Right kidney (tissue), 1 donor: ENCODE data around the gene PCNX2.

Experiments used
- DNase-seq: peaks from one replicate; pipeline ENCODE4 v3.0.0-alpha.2; 2016

The PCNX2 gene

DNA sequence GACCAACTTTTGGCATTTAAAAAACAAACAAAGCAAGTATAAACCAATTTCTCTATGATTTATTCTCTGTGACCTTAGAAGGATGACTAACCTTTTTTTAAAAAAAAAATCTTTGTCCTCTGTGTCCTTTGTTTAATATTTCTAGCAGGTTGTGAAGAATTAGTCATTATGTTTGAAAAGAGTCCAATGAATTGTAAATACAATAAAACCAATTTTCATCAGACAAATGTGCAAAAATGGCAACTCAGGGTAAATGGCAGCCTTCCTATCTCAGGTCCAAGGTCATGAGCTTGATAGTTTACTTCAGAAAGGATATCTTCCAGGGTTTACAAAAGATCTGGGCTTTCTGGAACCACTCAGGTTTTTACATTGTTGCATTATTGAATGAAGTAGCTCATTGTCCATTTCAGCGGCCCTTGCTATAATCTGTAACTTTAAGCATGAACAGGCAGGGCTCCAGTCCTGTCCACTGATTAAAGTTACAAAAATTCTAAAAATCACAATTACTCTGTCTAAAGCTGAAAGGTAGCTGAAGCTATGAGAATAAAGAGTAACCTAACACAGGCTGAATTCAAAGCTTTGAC is 20.3 kb upstream of the PCNX2 start:
- DNase-seq, result no peak

DNA sequence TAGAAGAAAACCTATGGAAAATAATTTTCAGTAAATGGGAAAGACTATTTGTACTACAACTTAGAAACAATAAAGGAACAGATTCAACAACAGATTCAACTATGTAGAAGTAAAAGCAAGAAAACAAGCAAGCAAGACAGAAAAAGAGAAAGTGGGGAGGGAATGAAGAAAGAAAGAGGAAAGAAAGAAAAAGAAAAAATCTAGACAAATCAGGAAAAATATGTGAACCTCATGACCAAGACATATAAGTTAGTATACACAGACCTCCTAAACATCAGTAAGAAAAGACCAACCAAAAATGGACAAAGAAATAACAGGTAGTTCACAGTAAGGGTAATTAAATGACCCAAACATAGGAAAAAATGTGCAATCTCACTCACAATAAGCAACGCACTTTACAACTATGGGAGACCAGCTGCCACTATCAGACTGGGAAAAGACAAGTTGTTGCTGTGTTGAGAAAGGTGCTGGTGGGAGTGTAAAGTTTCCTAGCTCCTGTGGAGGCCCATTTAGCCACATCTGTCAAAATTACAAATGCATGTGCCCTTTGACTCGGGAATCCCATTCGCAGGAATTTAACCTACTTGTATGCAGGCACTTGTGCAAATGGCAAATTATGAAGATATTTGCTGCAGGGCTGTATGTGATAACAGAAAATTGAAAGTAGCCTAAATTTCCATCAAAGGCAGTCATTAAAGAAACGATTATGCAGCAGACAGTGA is 18.1 kb upstream of the PCNX2 start:
- no peak for DNase-seq

DNA sequence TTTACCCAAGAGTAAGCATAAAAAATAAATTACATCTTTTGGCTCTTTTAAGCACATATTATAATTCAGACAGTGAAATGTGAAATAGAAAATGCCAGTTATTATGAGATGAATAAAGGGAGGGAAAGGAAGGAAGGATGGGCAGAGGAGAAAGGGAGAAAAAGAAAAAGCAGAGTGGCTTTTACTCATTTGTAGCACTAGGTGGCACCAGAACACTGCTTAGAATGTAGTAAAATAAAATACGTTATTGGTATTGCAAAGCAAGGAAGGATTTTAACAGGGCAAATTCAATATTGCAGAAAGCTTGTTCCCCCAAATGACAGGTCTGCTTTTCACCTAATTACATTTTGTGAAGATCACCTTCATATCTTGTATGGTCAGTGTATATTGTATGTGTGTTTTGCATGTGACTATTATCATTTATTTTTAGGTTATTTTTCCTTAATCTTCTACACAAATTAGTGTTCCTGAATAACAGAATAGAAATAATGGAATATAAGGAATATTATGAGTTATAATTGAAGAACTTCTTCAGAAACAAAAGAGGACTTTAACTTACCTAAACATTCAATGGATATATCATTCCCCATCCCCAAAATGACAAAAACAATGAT is 9.1 kb upstream of the PCNX2 start:
- DNase-seq, result no peak

DNA sequence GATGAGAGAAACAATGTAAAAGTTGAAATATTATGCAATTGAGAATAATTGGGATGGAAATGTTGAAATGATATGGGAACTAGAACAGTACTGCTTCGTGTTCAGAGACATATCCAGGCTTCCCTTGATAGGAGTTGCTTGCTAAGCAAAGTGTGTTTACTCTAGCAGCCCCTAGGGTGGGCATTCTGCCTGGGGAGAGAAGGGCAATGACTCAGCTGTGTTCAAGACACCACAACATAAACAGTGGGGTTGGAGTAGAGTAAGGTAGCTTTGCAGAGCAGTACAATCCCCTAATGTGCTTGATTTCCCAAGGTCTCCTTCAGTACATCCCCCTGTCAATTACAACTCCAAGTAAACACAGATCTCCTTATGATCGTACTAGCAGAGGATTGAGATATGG is 4.8 kb upstream of the PCNX2 start:
- no peak for DNase-seq

DNA sequence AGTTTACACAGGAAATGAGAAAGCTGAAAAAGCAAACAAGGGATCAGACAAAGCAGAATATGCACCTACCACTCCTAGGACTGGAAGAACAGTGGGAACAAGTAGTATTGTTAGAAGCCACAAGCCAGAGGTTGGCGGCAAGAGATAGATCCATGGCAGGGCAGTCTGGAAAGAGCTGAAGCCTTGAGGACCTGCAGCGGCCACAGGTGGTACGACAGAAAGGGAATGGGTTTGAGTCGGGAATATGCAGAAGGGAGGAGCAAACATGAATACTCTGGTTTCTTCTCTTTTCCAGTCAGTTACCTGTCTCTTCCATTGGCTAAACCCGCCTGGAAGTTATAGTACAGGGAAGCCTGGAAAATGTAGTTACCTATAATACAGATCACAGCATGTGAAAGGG is 3.9 kb upstream of the PCNX2 start:
- no peak for DNase-seq

DNA sequence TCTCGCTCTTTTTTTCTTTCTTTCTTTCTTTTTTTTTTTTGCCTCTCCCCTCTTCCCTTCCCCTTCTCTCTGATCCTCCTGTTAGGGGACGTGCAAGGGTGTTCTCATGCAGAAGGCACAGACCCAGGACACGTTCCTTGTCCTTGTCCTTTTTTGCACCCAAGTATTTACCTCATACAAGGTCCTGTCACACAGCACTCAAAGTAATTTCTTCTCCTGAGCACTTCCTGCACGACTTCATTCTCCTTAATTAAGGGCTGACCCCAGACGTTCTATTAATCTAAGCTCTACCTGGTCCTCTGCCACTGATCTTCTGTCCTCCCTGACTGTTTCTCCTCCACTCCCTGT is 424 bp upstream of the PCNX2 start:
- no peak for DNase-seq

DNA sequence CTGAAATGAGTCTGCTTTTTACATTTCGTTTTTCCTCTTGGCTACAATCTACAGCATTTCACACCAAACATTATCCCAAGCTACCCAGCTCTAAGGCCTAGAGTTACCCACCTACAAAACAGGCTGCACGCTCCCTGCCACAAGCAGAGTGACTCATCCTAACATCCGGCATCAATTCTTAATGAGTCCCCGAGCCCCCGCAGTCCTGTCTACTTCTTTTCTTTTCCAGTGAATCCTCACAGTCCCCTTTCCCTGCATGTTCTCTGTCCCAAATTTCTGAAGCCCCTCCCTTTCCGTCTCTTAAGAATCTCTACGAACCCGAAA is 650 bp downstream of the PCNX2 start:
- DNase-seq, result no peak

DNA sequence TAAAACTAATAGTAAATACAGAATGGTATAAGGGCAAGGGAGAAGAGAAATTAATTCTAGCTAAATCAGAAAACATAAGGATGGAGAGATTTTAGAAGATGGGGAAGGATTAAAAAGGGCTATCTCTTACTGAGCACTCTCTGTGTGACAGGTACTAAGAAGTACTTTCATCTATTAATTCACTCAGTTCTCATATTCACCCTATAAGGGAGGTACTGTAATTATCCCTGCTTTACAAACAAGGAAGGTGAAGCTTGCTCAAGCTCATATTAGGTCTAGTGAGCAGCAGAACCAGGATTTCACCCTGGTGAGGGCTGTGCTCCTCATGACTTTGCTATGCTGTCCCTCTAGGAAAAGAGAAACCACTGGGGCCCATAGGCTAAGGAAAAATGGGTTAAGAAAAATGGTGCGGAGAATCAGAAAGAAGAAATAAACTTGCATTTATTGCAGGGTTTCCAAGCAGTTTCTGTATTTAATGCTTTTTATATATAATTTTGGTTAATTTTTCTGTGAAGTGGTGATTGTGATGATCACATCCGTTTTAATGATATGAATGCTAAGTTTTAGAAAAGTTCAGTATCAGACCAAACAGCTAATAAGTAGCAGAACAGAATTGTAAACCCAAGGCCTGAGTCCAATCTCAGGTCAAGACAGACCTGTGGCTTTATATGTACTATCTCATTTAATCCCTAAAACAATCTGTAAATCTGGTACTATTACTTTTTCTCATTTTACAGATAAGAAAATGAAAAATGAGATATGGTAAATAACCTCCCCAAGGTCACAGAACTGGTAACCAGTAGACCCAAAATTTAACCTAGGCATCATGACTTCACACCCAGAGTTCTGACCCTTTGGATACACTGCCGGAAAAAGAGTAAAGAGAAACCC is 1.7 kb downstream of the PCNX2 start:
- no peak for DNase-seq

DNA sequence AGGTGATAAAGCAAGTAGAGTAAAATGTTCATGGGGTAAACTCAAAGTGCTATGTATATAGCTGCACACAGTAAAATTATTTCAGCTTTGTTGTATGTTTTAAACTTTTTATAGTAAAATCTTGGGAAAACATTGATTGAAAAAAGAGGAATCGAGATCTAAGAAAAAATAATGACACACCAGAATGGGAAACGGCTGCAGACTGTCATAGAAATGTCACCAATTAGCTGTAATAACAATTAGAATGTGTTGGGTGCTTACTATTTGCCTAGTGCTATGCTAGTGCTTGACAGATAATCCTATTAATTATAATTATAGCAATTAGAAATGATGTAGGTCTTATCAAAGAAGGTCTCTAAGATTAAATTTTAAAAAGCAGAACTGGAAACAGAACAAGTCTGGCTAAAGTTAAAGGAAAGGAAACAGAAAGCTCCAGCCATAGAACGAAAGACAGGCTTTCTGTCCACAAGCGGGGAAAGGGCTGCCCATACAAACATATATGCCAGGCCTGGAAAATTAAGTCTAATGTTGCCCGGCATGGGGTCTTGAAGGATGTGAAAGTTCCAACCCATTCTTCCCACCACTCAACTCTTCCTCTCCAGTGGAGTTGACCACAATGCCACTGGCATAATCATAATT is 5.0 kb downstream of the PCNX2 start:
- DNase-seq, result no peak

DNA sequence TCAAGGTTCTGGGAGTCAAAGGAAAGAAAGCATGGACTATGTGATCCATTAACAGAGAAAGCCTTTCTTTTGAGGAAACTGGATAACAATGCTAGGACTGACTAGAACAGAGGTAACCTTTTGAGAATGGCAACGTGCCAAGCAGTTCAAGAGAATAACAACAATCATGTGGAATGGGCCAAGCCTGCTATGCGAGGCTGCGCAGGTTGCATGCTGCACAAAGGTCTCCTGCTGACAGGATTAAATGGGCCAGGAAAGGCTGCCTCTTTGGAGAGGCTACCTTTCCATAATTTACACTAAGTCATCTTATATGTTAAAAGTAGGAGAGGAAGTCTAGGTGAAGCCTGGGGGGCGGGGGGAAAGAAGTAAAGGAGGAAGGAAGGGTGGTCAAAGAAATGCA is 5.8 kb downstream of the PCNX2 start:
- DNase-seq, result no peak

DNA sequence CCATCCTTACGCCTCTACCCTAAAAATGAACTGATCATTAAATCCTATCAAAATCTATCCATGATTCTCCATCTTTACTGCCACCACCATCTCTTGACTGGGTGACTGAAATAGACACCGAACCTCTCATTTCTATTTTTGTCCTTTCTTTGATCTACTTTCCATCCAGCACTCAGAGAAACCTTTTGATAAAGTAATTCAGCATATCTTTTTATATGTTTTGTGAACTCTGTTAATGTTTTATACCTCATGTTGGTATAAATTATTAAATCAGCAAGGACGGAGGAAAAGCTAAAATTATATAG is 13.0 kb downstream of the PCNX2 start:
- DNase-seq, result no peak

DNA sequence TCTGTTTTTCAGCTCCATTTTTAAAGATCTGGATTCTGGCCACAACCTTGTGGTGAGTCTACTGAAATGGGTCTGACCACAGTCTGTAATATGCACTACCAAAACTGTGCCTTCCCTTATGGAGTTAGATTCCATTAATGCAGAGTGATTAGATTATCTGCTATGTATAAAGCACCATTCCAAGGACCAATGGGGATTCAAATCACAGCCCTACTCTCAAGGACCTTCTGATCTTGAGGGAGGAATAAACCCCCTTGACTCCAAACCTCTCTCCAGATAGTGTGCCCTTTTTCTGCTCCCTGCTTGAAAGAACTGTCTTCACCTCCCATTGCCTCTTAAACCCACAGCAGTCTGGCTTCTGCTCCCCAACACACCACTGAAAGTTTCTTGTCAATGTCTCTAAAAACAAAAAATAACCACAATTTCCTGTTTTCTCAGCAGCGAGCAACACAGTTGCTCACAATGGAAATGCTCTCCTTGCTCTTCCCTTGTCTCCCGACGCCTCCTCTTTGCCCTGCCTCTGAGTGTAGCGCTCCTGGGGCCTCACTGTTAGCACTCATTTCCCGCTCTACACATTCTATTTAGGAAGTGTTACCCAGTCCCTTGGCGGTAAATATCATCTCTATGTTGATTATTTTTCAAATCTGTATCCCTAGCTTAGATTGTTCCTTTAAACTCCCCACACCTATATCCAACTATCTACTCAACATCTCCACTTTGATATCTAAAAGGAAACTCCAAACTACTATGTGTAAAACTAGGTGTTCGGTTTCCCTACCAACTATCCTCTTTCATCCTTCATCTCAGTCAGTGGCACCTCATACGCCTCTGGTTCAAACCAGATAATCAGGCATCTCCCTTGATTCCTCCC is 13.6 kb downstream of the PCNX2 start:
- DNase-seq, result no peak

DNA sequence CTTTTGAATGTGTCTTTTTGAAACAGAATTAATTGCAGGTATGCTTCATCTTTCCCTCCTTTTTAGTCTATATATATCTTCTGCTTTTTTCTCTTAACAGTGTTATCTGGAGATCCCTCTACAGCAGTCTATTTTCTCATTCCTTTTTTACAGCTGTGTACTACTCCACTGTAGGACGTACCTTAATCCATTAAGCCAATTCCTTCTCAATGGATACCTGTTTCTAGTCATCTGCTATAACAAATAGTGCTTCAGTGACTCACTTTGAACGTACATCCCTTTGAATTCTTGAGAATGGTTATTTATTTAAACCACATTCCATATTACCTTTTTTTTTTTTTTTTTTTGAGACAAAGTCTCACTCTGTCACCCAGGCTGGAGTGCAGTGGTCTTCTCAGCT is 15.6 kb downstream of the PCNX2 start:
- no peak for DNase-seq

DNA sequence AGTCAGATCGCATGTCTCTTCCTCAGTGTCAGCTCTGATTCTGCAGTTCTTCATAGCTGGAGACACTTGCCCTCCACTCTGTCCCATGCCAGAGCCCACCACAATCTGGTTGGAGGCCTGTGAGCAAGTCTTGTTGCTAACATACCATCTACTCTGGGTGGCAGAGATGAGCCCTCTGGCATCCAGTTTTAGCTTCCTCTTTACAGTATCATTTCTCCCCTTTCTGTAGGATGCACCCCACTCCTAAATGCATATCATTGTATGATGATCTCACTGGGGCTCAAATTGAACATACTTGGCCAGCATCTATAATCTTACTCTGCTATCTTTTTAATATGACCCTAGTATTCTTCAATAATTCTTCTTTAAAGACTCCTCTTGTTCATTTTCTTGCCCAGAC is 16.9 kb downstream of the PCNX2 start:
- DNase-seq, result no peak

DNA sequence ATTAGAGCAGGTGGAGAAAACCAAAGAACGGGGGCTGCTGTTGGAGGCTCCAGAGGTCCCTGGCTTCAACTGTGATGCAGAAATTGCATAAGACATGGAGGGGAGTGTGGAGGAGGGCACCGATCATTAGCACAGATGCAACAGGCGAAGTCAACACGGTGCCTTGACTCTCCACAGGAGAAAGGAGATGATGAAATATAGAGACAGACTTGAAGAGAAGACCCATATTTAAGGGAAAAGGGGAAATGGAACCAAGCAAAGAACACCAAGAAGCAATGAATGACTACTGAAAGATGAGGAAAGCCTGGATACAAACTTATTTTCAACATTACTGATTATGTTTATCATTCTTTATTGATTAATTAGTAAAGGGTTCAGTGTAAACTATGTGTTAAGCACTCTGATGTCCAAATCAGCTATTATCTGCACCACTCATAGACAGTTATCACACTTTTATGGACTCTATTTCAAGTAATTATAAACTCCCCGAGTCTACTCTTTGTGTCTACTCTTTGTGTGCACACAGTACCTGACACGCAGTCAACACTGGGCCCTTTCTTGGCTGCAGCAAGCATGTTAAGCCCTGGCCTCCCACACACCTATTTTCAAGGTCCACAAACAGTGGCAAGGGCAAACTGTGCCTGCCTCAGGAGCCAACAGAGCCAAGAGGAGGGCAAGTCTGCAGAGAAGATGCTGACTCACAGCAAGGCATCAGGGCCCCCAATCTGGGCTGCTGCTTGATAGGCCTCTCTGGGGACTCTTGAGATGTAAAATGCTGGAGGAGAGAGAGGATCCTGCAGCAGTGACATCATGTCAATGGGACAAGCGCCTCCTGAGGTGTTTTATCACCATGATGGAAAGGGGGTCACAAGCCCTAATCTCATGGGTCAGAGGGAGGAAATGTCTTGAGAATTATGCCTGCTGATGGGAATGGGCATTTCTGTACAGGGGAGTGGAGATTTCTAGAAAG is 17.6 kb downstream of the PCNX2 start:
- DNase-seq, result no peak

DNA sequence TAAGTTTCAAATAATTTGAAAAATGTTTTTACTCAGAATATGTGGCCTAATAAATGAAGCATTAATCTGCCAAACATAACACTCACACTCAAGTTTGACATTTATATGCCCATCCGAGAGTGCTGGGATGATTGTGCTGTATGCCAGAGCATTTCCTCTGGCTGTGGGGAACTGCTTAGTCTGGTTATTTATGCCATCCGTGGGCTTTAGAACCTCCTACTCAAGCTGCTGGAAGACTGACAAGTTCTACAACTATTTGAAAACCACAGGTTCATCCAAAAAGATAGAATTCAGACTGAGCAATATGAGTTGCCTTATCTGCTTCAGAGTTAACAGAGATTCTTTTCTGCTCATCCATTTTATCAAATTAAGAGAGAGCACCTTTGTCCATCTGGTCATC is 25.9 kb downstream of the PCNX2 start:
- no peak for DNase-seq

DNA sequence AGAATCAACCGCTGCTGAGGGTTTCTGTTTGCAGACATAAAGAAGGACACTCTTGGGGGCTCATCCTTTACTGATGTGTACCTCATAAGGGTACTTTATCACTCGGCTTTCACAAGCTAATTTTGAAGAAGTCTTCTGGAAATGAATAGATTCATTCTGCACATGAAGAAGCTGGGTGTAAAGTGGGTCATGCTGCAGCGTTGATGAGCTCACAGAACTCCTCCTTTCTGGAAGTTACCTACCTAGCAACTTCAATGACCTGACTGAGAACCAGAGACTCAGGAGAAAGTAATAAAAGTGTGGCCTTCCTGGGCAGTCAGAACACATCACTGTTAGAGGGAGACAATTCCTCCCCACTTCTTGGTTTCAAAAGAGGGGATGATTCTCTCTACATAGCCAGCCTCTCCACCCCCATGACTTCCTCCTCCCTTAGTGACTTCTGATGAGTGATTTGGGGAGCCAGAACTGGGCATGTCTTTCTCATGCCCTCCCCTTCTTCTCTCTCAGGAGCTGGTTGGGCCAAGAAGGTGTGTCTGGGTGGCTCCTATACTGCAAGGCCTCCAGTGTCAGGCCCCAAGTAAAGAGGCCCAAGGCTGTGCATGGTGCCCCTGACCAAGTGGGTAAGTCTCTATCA is 27.0 kb downstream of the PCNX2 start:
- no peak for DNase-seq

DNA sequence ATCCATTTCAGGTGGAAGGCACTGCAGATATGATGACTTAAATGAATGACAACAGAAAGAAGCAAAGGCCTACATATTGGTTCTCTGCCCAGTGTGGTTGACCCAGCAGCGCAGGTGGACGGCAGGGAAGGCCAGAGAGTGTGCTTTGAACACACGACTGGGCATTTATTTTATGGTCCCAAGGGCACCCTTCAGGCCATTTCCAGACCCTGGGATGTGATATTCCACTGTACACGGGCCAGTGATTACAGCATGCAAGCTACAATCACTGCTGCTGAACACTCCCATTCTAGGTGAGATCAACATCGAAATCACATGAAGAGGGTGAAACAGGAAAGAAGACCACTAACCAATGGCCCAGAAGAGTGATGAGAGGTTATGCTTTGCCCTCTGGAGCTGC is 33.8 kb downstream of the PCNX2 start:
- DNase-seq, result no peak

DNA sequence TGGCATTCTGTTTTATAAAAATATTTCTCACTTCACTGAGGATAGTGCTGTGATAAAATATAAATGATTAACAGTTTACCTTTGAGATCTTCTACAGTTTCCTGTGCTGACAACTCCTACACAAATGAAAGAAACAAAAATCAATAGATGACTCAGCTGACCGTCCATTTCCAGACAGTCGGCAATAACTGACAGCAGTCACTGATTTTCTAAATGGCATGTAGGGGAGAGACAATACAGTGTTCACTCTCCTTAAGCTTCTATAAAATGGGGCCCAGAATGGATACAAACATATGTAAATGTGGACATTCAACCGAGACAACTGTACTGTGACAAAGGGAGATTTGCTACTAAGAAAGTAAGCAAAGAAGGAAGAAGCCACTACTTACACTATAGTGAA is 34.3 kb downstream of the PCNX2 start:
- no peak for DNase-seq

DNA sequence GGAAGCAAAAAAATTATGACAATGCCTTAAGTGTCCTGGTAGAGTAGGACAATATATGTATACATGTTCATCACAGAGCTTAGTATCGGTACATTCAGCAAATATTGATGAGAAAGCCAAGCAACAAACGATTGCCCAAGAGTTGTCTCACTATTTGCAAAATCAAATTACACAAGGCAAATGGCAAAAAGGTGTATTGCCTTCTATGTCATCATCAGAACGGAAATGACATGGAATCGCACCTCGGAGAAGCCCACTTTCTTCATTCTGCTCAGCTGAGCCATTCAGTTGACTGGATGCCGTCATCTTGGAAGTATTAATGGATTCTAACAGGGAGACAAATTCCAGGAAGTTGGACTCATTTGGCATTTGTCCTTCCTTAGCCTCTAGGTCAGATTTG is 37.7 kb downstream of the PCNX2 start:
- DNase-seq, result no peak
